Right lobe of liver (tissue), 6 donors: ENCODE results near the gene COPS8. TPM values are rescaled to one million over a fixed set of nuclear protein-coding genes. Genes with fewer than 3 reads are reported as not detected.

ENCODE experiments used
- ATAC-seq, 4 donors: fragments of 200-7000 bp; cut with Tn5 transposase; one replicate each; pipeline ENCODE4 v1.9.1; 2020; ENCODE audit warnings: mild to moderate bottlenecking in 4 of 4, moderate library complexity in 4 of 4
- DNase-seq, 3 donors: peaks; one replicate each; pipeline ENCODE4 v3.0.0-alpha.2; 2020
- H3K27ac ChIP-seq, 3 donors: fragments of 200-600 bp; one replicate each; pipeline ENCODE4 v1.8.0; 2022
- H3K27me3 ChIP-seq, 2 donors: fragments of 200-600 bp; one replicate each; pipeline ENCODE4 v1.8.0; 2022
- H3K36me3 ChIP-seq, 4 donors: fragments of 200-600 bp; sonication (generic) in 1 of 4; one replicate each; pipeline versions ENCODE4 v1.5.1 to v1.8.0; 2017 to 2022; ENCODE audit warnings: control low read depth in 1 of 4
- H3K4me1 ChIP-seq, 4 donors: fragments of 200-600 bp; sonication (generic) in 1 of 4; one replicate each; pipeline versions ENCODE4 v1.5.1 to v1.8.0; 2017 to 2022; ENCODE audit warnings: control low read depth in 1 of 4
- H3K4me3 ChIP-seq, 3 donors: fragments of 200-600 bp; one replicate each; pipeline ENCODE4 v1.8.0; 2022
- H3K9me3 ChIP-seq, 4 donors: fragments of 200-600 bp; sonication (generic) in 1 of 4; one replicate each; pipeline versions ENCODE4 v1.5.1 to v1.8.0; 2017 to 2022; ENCODE audit warnings: control low read depth in 1 of 4
- CTCF ChIP-seq, 4 donors: fragments of 200-600 bp in 3 of 4; fragments of 450-650 bp in 1 of 4; IDR thresholded peaks; one replicate each; pipeline versions ENCODE4 v1.5.1 to v1.8.0; 2016 to 2022; ENCODE audit warnings: antibody characterized with exemption in 4 of 4, mild to moderate bottlenecking in 2 of 4
- POLR2A ChIP-seq: fragments of 450-650 bp; IDR thresholded peaks from one replicate; pipeline ENCODE4 v1.6.1; 2017; ENCODE audit warnings: antibody characterized with exemption, mild to moderate bottlenecking
- whole genome bisulfite sequencing: methylation state at CpG from one replicate; pipeline ENCODE4 v1.1.6; 2018; ENCODE audit warnings: low coverage, low lambda C conversion rate; ENCODE audit not compliant: insufficient coverage; ENCODE audit errors: missing lambda C conversion rate; 5-methylcytosine and 5-hydroxymethylcytosine counted together
- intact Hi-C, 2 donors: fragments of 100-400 bp; cut with DNase I; formaldehyde crosslinking; loops; one replicate each; pipeline versions ENCODE4 v1.11.2 to v1.14.1; 2022
- total RNA-seq, 6 experiments: library from RNA; depleted of rRNA in 2 of 6; stranded (reverse); fragments of >200 nt in 2 of 6; fragmentation: NEBNext Ultra II Directional in 3 of 6; extraction: Animal tissue kit (Norgen Biotek cat#: 25700) in 3 of 6; gene quantifications; one replicate each; pipeline versions ENCODE4 v1.1.0 to v1.2.4, GENCODE V29; 2016 to 2023
- donor health status: DM: no; HTN: yes; CAD: no.
- donor health status: DM: no; HTN: no; CAD: no.
- donor health status: DM: no; HTN: no; CAD: no.
- donor health status: DM: no; HTN: yes; CAD: no.
- donor health status: DM: no; HTN: yes; CAD: no.

COPS8 gene
- total RNA-seq, 6 experiments from 2014 or later, result 14.3 to 51.5 (median 18.0) TPM

- ATAC-seq (no peak), DNase-seq (no peak)
- Histone ChIP-seq H3K4me1 (no peaks in the 10 kb centered on the region), H3K9me3 (no peaks in the 10 kb centered on the region), H3K27ac (no peak overlapping the region), H3K27me3 (no peaks in the 10 kb centered on the region), H3K4me3 (no peak overlapping the region), H3K36me3 (no peaks in the 10 kb centered on the region)
- 70% methylated on average over 3 of the region's 4 CpGs for WGBS
- intact Hi-C loops, result no loop called here
- TF ChIP-seq POLR2A (no peak), CTCF (IDR thresholded peaks at IDR 0.05) (no peak)
Measured at GRCh38 chr2:237140689-237141285, 55.1 kb downstream of the COPS8 start.

GRCh38 chr2:237141571-237142051 is 55.9 kb downstream of the COPS8 start:
- Histone ChIP-seq H3K36me3 (no peaks in the 10 kb centered on the region), H3K27me3 (no peaks in the 10 kb centered on the region), H3K4me1 (no peaks in the 10 kb centered on the region), H3K4me3 (no peak overlapping the region), H3K9me3 (no peaks in the 10 kb centered on the region), H3K27ac (no peak overlapping the region)
- intact Hi-C loops, result no loop called here
- DNase-seq (no peak), ATAC-seq (no peak)
- 64% methylated on average over 4 of the region's 4 CpGs for WGBS
- TF ChIP-seq POLR2A (no peak), CTCF (IDR thresholded peaks at IDR 0.05) (no peak)

- intact Hi-C loops, result no loop called here
- H3K4me1 ChIP-seq, result no peaks in the 10 kb centered on the region
- TF ChIP-seq CTCF (IDR thresholded peaks at IDR 0.05) (no peak), POLR2A (no peak)
- 45% methylated on average over 2 of the region's 2 CpGs for WGBS
- H3K4me3 ChIP-seq, result no peak overlapping the region
- H3K36me3 ChIP-seq, result no peaks in the 10 kb centered on the region
- H3K9me3 ChIP-seq, result peaks cover 0 to 11% (median 0%) of the 10 kb centered on the region in 4 donors
- ATAC-seq (no peak), DNase-seq (no peak)
- H3K27ac ChIP-seq, result no peak overlapping the region
- no peaks in the 10 kb centered on the region for H3K27me3 ChIP-seq
Measured at GRCh38 chr2:237143118-237143517, 57.4 kb downstream of the COPS8 start.

- Histone ChIP-seq H3K4me3 (no peak overlapping the region), H3K27me3 (no peaks in the 10 kb centered on the region), H3K4me1 (no peaks in the 10 kb centered on the region), H3K36me3 (no peaks in the 10 kb centered on the region), H3K9me3 (peaks cover 0 to 12% (median 0%) of the 10 kb centered on the region in 4 donors), H3K27ac (no peak overlapping the region)
- TF ChIP-seq CTCF (IDR thresholded peaks at IDR 0.05), result no peak
- no peak for TF ChIP-seq POLR2A
- no peak for DNase-seq
- WGBS, result 34% methylated on average over 4 of the region's 5 CpGs
- intact Hi-C loops, result no loop called here
- no peak for ATAC-seq
Measured at GRCh38 chr2:237143676-237144440, 58.2 kb downstream of the COPS8 start.
